Epithelial cell of esophagus (primary cell): ENCODE measurements around the gene NRDE2.
"Not testable (repeated sequence)": the region's sequence is repeated elsewhere in the genome, so short reads cannot be mapped to it uniquely, and the experiment has no call there.

Experiments used
- DNase-seq: peaks from one replicate; pipeline ENCODE4 v3.0.0; 2010; ENCODE audit warnings: low read depth
- H3K4me3 ChIP-seq: 2 replicates; pipeline ENCODE4 v1.5.1; 2011; ENCODE audit warnings: mild to moderate bottlenecking, low read length, control low read depth
- CTCF ChIP-seq: IDR thresholded peaks from 2 replicates; pipeline ENCODE4 v1.5.1; 2011; ENCODE audit warnings: low read depth, mild to moderate bottlenecking, low read length, control low read depth, inconsistent platforms; ENCODE audit not compliant: insufficient read depth; ENCODE audit errors: missing control alignments

NRDE2 gene

GRCh38 chr14:90239139-90239538 lies 92.6 kb downstream of the NRDE2 start:
- no peak overlapping the region for H3K4me3 ChIP-seq
- DNase-seq, result no peak
- no peak for TF ChIP-seq CTCF

- no peak overlapping the region for H3K4me3 ChIP-seq
- DNase-seq, result peak; percentile 66
- TF ChIP-seq CTCF, result peak; percentile 84
These were observed 96.4 kb downstream of the NRDE2 start for GRCh38 chr14:90235179-90235976.

DNA sequence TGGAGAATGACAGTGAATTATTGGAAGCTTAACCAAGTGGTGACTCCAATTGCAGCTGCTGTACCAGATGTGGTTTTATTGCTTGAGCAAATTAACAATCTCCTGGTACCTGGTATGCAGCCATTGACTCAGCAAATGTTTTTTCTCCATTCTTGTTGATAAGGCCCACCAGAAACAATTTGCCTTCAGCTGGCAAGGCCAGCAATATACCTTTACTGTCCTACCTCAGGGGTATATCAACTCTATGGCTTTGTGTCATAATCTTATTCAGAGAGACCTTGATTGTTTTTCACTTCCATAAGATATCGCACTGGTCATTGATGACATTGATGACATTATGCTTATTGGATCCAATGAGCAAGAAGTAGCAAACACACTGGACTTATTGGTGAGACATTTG lies 101.8 kb downstream of the NRDE2 start:
- H3K4me3 ChIP-seq, DNase-seq: not testable (repeated sequence)

- DNase-seq, result no peak
- no peak overlapping the region for H3K4me3 ChIP-seq
- no peak for TF ChIP-seq CTCF
These were observed 103.3 kb downstream of the NRDE2 start for GRCh38 chr14:90228478-90228877.
